Epithelial cell of proximal tubule (primary cell): ENCODE measurements around the gene SELENOF. TPM values are rescaled to one million over a fixed set of nuclear protein-coding genes. Genes with fewer than 3 reads are reported as not detected.

Experiments
- DNase-seq: peaks from one replicate; pipeline ENCODE4 v3.0.0-alpha.2; 2011; ENCODE audit warnings: low read depth
- H3K4me3 ChIP-seq: 2 replicates; pipeline ENCODE4 v1.5.1; 2011; ENCODE audit warnings: low read depth, mild to moderate bottlenecking, low read length
- CTCF ChIP-seq: conservative IDR thresholded peaks from 2 replicates; pipeline ENCODE4 v1.5.1; 2012; ENCODE audit warnings: low read depth, mild to moderate bottlenecking, low read length
- total RNA-seq: library from RNA; depleted of rRNA; stranded (reverse); fragments of >200 nt; gene quantifications from 2 replicates; pipeline ENCODE4 v1.2.3, GENCODE V29; 2015

Gene SELENOF
- total RNA-seq: 169 and 175 TPM in 2 replicates

- DNase-seq: peak; percentile 99
- H3K4me3 ChIP-seq: peak within 1 kb of the TSS; percentile 96
- no peak for TF ChIP-seq CTCF
These were observed at the start of gene SELENOF for GRCh38 chr1:86913896-86914600. Gene SELENOF, minus strand, starts transcription at chr1:86914126. Its CDS starts 15 bp downstream, at chr1:86914111.

GRCh38 chr1:86960548-86960947, 46.6 kb upstream of the SELENOF start:
- TF ChIP-seq CTCF: no peak
- H3K4me3 ChIP-seq: no peak overlapping the region
- no peak for DNase-seq

GRCh38 chr1:86957221-86957620, 43.3 kb upstream of the SELENOF start:
- no peak for TF ChIP-seq CTCF
- no peak overlapping the region for H3K4me3 ChIP-seq
- DNase-seq: no peak

GRCh38 chr1:86956221-86956620, 42.3 kb upstream of the SELENOF start:
- TF ChIP-seq CTCF: no peak
- H3K4me3 ChIP-seq: no peak overlapping the region
- DNase-seq: no peak

- TF ChIP-seq CTCF: no peak
- no peak for DNase-seq
- no peak overlapping the region for H3K4me3 ChIP-seq
These were observed 41.8 kb upstream of the SELENOF start for GRCh38 chr1:86955678-86956077.

GRCh38 chr1:86953167-86953566, 39.2 kb upstream of the SELENOF start:
- no peak overlapping the region for H3K4me3 ChIP-seq
- TF ChIP-seq CTCF: no peak
- no peak for DNase-seq

GRCh38 chr1:86951430-86951829, 37.5 kb upstream of the SELENOF start:
- H3K4me3 ChIP-seq: no peak overlapping the region
- no peak for TF ChIP-seq CTCF
- DNase-seq: no peak
